HUES64 (cell line): ENCODE data around the gene MPO. TPM values are rescaled to one million over a fixed set of nuclear protein-coding genes. Genes with fewer than 3 reads are reported as not detected.
A peak's percentile ranks its signal among the peaks of the same experiment; 100 is the strongest.

Experiments
- H3K27ac ChIP-seq: 2 replicates; pipeline ENCODE4 v1.7.0; 2013; ENCODE audit warnings: low read depth, low read length, inconsistent platforms
- H3K27me3 ChIP-seq: 2 replicates; pipeline ENCODE4 v1.6.1; 2013; ENCODE audit warnings: mild to moderate bottlenecking, low read length; ENCODE audit not compliant: insufficient read depth
- H3K36me3 ChIP-seq: 2 replicates; pipeline ENCODE4 v1.6.1; 2013; ENCODE audit warnings: mild to moderate bottlenecking, low read length; ENCODE audit not compliant: insufficient read depth
- H3K4me1 ChIP-seq: 2 replicates; pipeline ENCODE4 v1.6.1; 2013; ENCODE audit warnings: mild to moderate bottlenecking, low read length, moderate library complexity; ENCODE audit not compliant: insufficient read depth
- H3K4me3 ChIP-seq: 2 replicates; pipeline ENCODE4 v1.5.1; 2013; ENCODE audit warnings: mild to moderate bottlenecking, low read length, moderate library complexity
- H3K9ac ChIP-seq: 2 replicates; pipeline ENCODE4 v1.6.1; 2013; ENCODE audit warnings: mild to moderate bottlenecking, low read depth, low read length
- H3K9me3 ChIP-seq: 2 replicates; pipeline ENCODE4 v1.6.1; 2013; ENCODE audit warnings: low read depth, low read length; ENCODE audit not compliant: insufficient read depth
- WGBS: fragments of 150-250, 120-280 bp; methylation state at CpG from one replicate; pipeline ENCODE4 v1.1.7; 2013; ENCODE audit warnings: missing lambda C conversion rate; 5-methylcytosine and 5-hydroxymethylcytosine counted together
- polyA plus RNA-seq, 2 experiments: library from polyadenylated mRNA; stranded (reverse); fragments of 50-300 nt; gene quantifications; one replicate each; pipeline ENCODE4 v1.2.3, GENCODE V29; 2013

MPO gene
- polyA plus RNA-seq (2013, experiment 1 of 2): not detected
- polyA plus RNA-seq (2013, experiment 2 of 2): not detected

- Histone ChIP-seq H3K36me3 (no peaks in the 10 kb centered on the region), H3K9ac (no peak within 1 kb of the TSS), H3K4me1 (peaks cover 14% of the 10 kb centered on the region), H3K9me3 (no peaks in the 10 kb centered on the region), H3K4me3 (no peak within 1 kb of the TSS), H3K27me3 (peaks cover 22% of the 10 kb centered on the region; the same call in 1 of the 2 replicates), H3K27ac (no peak within 1 kb of the TSS)
- 84% methylated on average over 4 of the region's 5 CpGs for WGBS
Measured at GRCh38 chr17:58280480-58281217, at the start of gene MPO. MPO (minus strand) TSS chr17:58280935; CDS start chr17:58280758, 177 bp downstream.

DNA sequence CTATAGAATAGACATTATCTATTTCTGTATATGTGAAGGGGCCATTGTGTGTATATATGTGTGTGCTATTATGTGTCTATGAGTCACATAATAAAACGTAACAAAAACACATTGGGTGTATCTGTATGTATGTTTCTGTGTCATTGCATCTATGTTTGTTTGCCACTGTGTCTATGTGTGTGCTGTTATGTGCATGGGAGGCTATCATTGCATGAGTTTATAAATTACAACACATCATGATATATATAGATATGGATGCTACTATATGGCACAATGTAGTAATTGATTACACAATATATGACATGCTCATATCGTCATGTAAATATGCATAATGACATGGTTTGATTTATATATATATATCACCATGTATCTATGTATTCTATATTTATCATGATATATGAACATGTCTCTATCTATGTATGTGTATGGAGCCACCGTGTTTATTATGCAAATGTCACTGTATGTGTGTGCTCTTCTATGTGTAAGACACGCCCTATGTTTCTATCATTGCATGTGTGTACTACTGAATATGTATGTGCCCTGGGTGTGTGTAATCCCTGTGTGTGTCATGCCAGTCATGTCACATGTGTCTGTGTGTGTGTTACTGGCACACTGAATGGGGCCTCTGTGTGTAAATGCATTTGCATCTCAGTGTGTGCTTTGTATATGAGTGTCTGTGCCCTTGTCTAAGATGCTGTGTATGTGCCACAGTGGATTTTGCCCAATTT is 49.2 kb upstream of the MPO start:
- Histone ChIP-seq H3K27me3 (peaks cover 2% of the 10 kb centered on the region; the same call in 1 of the 2 replicates), H3K4me1 (peaks cover 12% of the 10 kb centered on the region), H3K27ac (no peak overlapping the region), H3K9me3 (no peaks in the 10 kb centered on the region), H3K9ac (no peak overlapping the region), H3K4me3 (no peak overlapping the region), H3K36me3 (no peaks in the 10 kb centered on the region)
- WGBS: 89% methylated on average over 3 of the region's 4 CpGs

DNA sequence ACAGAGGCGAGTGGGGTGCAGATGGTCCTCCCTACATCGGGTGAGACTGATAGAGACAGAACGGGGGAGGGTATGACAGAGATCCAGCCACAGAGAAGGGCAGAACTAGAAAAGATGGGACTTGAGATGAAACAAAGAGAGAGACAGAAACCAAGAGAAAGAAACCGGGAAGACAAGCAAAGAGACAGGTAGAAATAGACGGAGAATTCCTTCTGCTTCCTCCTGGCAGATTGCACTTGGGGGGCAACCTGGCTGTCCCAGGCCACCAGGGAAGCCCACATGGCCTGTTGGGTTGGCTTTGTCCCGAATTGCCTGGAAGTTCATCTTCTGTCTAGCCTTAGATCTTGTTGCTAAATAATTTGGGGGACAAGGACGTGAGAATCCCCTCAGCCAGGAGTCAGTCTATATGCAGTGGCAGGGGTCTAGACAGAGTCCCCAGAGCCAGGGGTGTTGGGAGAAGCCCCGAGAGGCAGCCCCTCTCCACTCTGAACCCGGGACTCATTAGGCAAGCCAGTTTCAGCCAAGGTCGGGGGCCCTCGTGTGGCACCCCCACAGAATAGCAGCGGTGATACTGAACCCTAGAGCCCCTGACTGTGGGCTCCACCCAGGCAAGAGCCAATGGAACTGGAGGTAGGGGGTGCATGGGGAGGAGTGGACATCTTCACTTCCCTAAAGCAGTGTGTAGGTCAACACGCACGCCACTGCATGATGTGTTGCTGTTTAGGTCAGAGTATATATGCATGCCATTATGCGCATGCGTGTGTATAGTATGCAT is 48.5 kb upstream of the MPO start:
- Histone ChIP-seq H3K27me3 (peaks cover 9% of the 10 kb centered on the region; the same call in 1 of the 2 replicates), H3K36me3 (no peaks in the 10 kb centered on the region), H3K27ac (no peak overlapping the region), H3K4me3 (no peak overlapping the region), H3K9ac (no peak overlapping the region), H3K4me1 (peaks cover 13% of the 10 kb centered on the region), H3K9me3 (no peaks in the 10 kb centered on the region)
- 72% methylated on average over 16 of the region's 16 CpGs for WGBS

GRCh38 chr17:58328195-58329034 is 47.7 kb upstream of the MPO start, which contains the start of gene TSPOAP1:
TSPOAP1 (minus strand) TSS chr17:58328795; CDS start chr17:58327920, 875 bp downstream.
- WGBS: 68% methylated on average over 20 of the region's 23 CpGs

DNA sequence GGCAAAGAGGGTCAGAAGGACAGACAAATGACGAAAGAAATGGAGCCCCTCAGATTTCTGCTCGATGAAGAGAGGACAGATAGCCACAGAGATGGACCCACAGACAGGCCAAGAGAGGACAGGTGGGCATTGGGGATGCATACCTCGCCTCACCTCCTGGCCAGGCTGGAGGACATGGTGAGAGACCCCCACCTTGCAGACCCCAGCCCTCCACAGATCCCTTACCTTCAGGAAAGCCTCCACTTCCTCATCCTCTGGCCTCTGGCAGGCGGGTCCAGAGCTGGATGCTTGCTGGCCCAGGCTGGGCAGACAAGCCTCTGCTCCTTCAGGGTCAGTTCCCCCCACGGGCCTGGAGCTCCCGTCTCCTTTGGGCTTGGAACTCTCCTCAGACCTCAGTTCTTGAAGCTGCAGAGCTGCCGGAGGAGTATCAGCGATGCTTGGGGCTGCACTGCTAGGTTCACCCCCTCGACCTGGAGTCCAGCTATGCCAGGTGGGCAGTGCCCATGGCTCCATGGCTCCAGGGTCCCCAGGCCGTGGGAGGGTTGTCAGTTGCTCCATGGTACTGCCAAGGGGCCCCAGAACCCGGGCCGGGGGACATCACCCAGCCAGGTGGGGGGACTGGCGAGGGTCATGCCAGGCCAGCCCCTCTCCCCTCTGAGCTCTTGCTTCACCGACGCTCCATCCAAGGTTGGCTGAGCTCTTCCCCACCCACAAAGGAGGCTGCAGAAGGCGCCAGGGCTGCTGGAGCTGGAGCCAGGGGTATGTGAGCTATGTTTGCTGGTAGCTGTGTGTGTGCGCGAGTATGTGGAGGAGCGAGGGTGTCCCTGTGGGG is 46.8 kb upstream of the MPO start:
- no peak overlapping the region for H3K9ac ChIP-seq
- H3K9me3 ChIP-seq: no peaks in the 10 kb centered on the region
- H3K27ac ChIP-seq: no peak overlapping the region
- H3K4me1 ChIP-seq: peaks cover 16% of the 10 kb centered on the region
- H3K27me3 ChIP-seq: peaks cover 24% of the 10 kb centered on the region
- H3K4me3 ChIP-seq: no peak overlapping the region
- H3K36me3 ChIP-seq: no peaks in the 10 kb centered on the region
- 92% methylated on average over 19 of the region's 19 CpGs for WGBS

More at GRCh38 chr17:58328195-58329034, 47.7 kb upstream of the MPO start, which contains the start of gene TSPOAP1:
- no peaks in the 10 kb centered on the region for H3K9me3 ChIP-seq
- no peak within 1 kb of the TSS for H3K27ac ChIP-seq
- H3K9ac ChIP-seq: no peak within 1 kb of the TSS
- H3K36me3 ChIP-seq: no peaks in the 10 kb centered on the region
- H3K4me3 ChIP-seq: no peak within 1 kb of the TSS
- H3K27me3 ChIP-seq: peaks cover 17% of the 10 kb centered on the region
- H3K4me1 ChIP-seq: peaks cover 16% of the 10 kb centered on the region

DNA sequence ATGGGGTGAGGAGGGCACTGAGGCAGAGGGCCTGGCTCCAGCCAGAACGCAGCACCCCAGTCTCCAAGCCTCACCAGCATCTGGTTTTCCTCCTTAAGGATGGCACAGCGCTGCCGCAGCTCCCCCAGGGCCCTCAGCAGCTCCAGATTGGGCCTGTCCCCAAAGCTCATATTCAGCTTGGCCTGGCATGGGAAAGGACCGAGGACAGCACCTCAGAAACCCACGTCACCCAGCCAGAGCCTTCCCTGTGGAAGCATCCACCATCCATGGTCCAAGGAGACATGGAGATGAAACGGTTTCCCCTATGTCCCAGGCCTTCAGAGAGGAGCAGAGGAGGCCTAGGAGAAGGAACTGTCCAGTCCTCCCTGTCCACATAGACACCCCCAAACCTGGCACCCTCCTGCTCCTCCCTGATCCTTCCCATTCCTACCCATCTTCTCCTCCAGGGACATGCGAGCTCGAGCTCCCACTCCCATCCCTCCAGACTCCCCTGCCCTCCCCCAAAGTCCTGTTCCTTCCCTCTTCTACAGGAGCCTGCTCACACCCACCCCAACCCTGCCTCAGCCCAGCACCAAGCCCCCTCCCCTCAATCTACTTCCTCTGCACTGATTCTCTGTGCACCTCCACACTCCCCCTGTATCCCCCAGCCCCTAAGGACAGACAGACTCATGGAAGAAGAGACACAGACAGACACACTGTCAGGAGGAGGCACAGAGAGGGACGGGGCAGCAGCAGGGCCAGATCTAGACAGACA is 46.1 kb upstream of the MPO start:
- H3K4me3 ChIP-seq: no peak overlapping the region
- H3K9me3 ChIP-seq: no peaks in the 10 kb centered on the region
- H3K9ac ChIP-seq: no peak overlapping the region
- H3K27me3 ChIP-seq: peaks cover 24% of the 10 kb centered on the region
- 92% methylated on average over 9 of the region's 9 CpGs for WGBS
- peaks cover 16% of the 10 kb centered on the region for H3K4me1 ChIP-seq
- H3K36me3 ChIP-seq: no peaks in the 10 kb centered on the region
- H3K27ac ChIP-seq: no peak overlapping the region

GRCh38 chr17:58325976-58326468 is 45.3 kb upstream of the MPO start:
- Histone ChIP-seq H3K36me3 (no peaks in the 10 kb centered on the region), H3K4me1 (peaks cover 14% of the 10 kb centered on the region), H3K27me3 (peaks cover 24% of the 10 kb centered on the region), H3K27ac (no peak overlapping the region), H3K9ac (no peak overlapping the region), H3K9me3 (no peaks in the 10 kb centered on the region), H3K4me3 (no peak overlapping the region)
- 85% methylated on average over 11 of the region's 11 CpGs for WGBS

GRCh38 chr17:58325289-58325726 is 44.6 kb upstream of the MPO start:
- Histone ChIP-seq H3K36me3 (no peaks in the 10 kb centered on the region), H3K27me3 (peaks cover 24% of the 10 kb centered on the region), H3K4me1 (peaks cover 13% of the 10 kb centered on the region), H3K9me3 (no peaks in the 10 kb centered on the region), H3K27ac (no peak overlapping the region), H3K9ac (no peak overlapping the region), H3K4me3 (peak overlapping the region; percentile 56)
- WGBS: 71% methylated on average over 11 of the region's 11 CpGs
